Type B pancreatic cell (in vitro differentiated cells): ENCODE results near the gene REEP6. TPM values are rescaled to one million over a fixed set of nuclear protein-coding genes. Genes with fewer than 3 reads are reported as not detected.

Source experiments
- DNase-seq: peaks from one replicate; pipeline ENCODE4 v3.0.0; 2021; ENCODE audit warnings: mixed read lengths; ENCODE audit not compliant: unreplicated experiment; ENCODE audit errors: extremely low spot score
- H3K27ac Mint-ChIP-seq: 2 replicates; pipeline ENCODE4 v1.8.0; 2021; ENCODE audit warnings: mild to moderate bottlenecking, mixed read lengths
- H3K27me3 Mint-ChIP-seq: 2 replicates; pipeline ENCODE4 v1.8.0; 2021; ENCODE audit warnings: mixed read lengths
- H3K36me3 Mint-ChIP-seq: 2 replicates; pipeline ENCODE4 v1.8.0; 2021; ENCODE audit warnings: mixed read lengths
- H3K4me1 Mint-ChIP-seq: one replicate; pipeline ENCODE4 v1.8.0; 2021; ENCODE audit warnings: mixed read lengths; ENCODE audit not compliant: unreplicated experiment
- H3K4me3 Mint-ChIP-seq: 2 replicates; pipeline ENCODE4 v1.8.0; 2021; ENCODE audit warnings: mild to moderate bottlenecking, mixed read lengths
- H3K9me3 Mint-ChIP-seq: 2 replicates; pipeline ENCODE4 v1.8.0; 2021; ENCODE audit warnings: mixed read lengths
- total RNA-seq: library from RNA; stranded (reverse); gene quantifications from 2 replicates; pipeline ENCODE4 v1.2.1, GENCODE V29; 2021; ENCODE audit warnings: low replicate concordance
- TF ChIP-seq, protein P1 (sequence below): fragments of 200-600 bp; sonication (generic); conservative IDR thresholded peaks from 2 replicates; pipeline ENCODE4 v1.5.0; 2021; ENCODE audit warnings: antibody characterized with exemption, mild to moderate bottlenecking

The REEP6 gene
- total RNA-seq, 1 donor from 2014 or later: 17.3 TPM

DNA sequence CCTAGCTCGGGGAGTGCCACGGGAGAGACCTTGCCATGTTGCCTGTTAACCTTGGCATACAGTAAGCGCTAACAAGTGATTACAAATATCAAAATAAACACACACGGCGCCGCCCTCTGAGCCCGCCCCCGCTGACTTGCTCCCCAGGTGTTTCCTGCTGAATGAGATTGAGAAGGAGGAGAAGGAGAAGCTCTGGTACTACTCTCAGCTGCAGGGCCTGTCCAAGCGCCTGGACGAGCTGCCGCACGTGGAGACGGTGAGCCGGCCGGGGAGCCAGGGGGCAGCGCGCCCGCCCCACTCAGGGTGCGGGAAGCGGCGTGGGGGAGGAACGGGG is 36.0 kb upstream of the REEP6 start:
- no peak overlapping the region for H3K27ac Mint-ChIP-seq
- DNase-seq: no peak
- H3K4me3 Mint-ChIP-seq: no peak overlapping the region
- TF ChIP-seq, protein P1, sequence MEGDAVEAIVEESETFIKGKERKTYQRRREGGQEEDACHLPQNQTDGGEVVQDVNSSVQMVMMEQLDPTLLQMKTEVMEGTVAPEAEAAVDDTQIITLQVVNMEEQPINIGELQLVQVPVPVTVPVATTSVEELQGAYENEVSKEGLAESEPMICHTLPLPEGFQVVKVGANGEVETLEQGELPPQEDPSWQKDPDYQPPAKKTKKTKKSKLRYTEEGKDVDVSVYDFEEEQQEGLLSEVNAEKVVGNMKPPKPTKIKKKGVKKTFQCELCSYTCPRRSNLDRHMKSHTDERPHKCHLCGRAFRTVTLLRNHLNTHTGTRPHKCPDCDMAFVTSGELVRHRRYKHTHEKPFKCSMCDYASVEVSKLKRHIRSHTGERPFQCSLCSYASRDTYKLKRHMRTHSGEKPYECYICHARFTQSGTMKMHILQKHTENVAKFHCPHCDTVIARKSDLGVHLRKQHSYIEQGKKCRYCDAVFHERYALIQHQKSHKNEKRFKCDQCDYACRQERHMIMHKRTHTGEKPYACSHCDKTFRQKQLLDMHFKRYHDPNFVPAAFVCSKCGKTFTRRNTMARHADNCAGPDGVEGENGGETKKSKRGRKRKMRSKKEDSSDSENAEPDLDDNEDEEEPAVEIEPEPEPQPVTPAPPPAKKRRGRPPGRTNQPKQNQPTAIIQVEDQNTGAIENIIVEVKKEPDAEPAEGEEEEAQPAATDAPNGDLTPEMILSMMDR: no peak
- H3K36me3 Mint-ChIP-seq: no peaks in the 10 kb centered on the region
- H3K4me1 Mint-ChIP-seq: peaks cover 9% of the 10 kb centered on the region
- no peaks in the 10 kb centered on the region for H3K9me3 Mint-ChIP-seq
- peaks cover 59% of the 10 kb centered on the region for H3K27me3 Mint-ChIP-seq

DNA sequence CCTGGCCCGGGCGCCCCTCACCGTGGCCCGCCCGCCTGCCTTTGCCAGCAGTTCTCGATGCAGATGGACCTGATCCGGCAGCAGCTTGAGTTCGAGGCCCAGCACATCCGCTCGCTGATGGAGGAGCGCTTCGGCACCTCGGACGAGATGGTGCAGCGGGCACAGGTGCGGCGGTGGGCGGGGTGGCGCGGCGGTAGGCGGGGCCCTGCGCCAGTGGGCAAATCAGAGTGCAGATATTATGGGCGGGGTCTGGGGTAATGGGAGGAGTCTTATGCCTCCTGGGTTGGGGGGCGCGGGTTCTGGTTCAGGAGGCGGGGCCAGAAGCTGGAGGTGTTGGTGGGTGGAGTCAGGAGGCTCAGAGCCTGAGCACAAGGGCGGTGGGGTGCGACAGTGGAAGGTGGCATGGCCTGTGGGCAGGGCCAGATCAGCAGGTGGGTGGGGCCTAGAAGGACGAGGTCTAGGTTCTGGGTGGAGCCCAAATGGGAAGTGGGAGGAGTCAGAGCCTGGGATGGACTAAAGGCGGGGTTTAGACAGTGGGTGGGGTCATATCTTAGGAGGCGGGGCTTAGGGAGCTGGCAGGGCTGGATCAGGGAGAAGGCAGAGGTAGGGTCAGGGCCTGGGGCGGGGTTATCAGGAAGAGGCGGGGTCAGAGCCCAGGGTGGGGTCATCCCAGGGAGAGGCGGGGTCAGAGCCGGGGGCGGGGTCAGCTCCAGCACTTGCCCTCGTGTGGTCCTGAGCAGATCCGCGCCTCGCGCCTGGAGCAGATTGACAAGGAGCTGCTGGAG is 35.5 kb upstream of the REEP6 start:
- H3K4me3 Mint-ChIP-seq: peak overlapping the region; percentile 41
- peaks cover 56% of the 10 kb centered on the region for H3K27me3 Mint-ChIP-seq
- H3K9me3 Mint-ChIP-seq: no peaks in the 10 kb centered on the region
- no peak for DNase-seq
- H3K4me1 Mint-ChIP-seq: peaks cover 9% of the 10 kb centered on the region
- H3K27ac Mint-ChIP-seq: no peak overlapping the region
- no peaks in the 10 kb centered on the region for H3K36me3 Mint-ChIP-seq
- TF ChIP-seq, protein P1: no peak

DNA sequence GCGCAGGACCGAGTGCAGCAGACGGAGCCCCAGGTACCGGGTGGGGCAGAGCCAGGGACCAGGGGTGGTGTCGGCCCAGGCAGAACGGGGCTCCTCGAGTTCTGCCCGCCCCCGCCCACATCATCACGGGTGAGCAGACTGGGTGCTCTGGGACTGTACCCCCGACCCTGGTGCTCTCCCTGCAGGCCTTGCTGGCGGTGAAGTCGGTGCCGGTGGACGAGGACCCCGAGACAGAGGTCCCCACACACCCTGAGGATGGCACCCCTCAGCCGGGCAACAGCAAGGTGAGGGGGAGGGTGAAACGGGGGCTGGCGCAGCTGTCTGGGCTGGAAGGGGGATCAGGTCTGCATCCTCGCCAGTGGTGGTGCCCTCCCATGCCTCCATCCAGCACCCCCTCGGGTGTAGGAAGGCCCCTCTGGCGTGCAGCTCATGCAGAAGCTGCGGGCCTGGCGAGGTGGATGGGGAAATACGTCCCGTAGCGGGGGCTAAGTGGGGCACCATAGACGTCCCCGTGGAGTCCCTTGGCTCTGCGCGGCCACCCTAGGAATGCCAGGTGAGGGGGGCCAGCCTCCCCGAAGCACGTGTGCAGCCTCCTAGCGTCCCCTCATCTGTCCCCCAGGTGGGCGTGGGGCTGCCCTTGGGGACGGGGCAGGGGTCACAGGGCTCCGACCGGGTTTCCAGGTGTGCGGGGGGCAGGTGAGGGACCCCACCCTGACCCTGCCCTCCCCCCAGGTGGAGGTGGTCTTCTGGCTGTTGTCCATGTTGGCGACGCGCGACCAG is 34.7 kb upstream of the REEP6 start:
- Mint-ChIP-seq H3K4me1 (peaks cover 4% of the 10 kb centered on the region), H3K27me3 (peaks cover 48% of the 10 kb centered on the region), H3K27ac (no peak overlapping the region), H3K9me3 (no peaks in the 10 kb centered on the region), H3K36me3 (no peaks in the 10 kb centered on the region), H3K4me3 (no peak overlapping the region)
- TF ChIP-seq, protein P1: no peak
- DNase-seq: no peak

DNA sequence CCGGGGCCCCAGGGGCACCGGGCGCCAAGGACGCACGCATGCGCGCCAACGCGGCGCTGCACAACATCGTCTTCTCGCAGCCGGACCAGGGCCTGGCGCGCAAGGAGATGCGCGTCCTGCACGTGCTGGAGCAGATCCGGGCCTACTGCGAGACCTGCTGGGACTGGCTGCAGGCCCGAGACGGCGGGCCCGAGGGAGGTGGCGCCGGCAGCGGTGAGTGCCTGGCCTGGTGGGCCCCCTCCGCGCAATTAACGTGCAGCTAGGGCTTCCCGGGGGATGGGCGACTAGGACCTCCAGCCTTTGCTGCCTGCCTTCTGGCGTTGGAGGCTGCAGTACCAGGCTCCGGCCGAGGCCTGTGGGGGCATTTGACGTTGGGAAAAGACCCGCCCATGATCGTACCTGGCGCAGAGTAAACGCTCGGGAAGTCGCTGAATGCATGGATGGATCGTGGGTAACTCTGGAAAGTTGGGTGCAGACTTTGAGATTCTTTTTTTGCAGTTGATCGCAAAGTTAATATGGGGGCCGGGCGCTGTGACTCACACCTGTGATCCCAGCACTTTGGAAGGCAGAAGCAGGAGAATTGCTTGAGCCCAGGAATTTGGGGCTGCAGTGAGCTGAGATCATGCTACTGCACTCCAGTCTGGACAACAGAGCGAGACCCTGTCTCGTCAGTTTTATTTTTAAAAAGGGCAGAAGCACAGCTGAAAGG is 33.8 kb upstream of the REEP6 start:
- no peak for DNase-seq
- Mint-ChIP-seq H3K9me3 (no peaks in the 10 kb centered on the region), H3K27me3 (peaks cover 39% of the 10 kb centered on the region), H3K4me1 (peaks cover 4% of the 10 kb centered on the region), H3K4me3 (no peak overlapping the region), H3K27ac (no peak overlapping the region), H3K36me3 (no peaks in the 10 kb centered on the region)
- TF ChIP-seq, protein P1: peak; percentile 22

DNA sequence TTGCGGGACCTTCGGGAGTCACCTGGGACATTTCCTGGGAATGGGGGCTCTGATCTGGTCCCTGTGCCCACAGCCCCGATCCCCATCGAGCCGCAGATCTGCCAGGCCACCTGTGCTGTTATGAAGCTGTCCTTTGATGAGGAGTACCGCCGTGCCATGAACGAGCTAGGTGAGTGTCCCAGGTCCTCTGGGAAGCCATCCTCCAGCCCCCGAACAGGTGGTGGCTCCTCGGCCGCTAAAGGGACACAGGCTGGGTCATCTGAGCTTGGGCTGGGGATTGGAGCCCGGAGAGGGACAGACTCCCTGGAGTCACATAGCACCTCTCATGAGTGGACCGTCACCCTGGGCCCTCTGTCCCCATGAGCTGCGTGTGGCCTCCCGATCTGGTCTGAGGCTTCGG is 33.1 kb upstream of the REEP6 start:
- Mint-ChIP-seq H3K36me3 (no peaks in the 10 kb centered on the region), H3K9me3 (no peaks in the 10 kb centered on the region), H3K4me1 (peaks cover 4% of the 10 kb centered on the region), H3K27me3 (peaks cover 32% of the 10 kb centered on the region), H3K4me3 (no peak overlapping the region), H3K27ac (no peak overlapping the region)
- no peak for DNase-seq
- TF ChIP-seq, protein P1: no peak
